ENCODE data around the gene GCNT3.

- no peak for TF ChIP-seq NFYB (CRISPR knock-in tag; conservative IDR thresholded peaks at IDR 0.05; ENCODE audit: low read depth)
- TF ChIP-seq MAX (CRISPR knock-in tag; IDR thresholded peaks at IDR 0.05) = no peak
- no peak for TF ChIP-seq JUN (CRISPR knock-in tag; IDR thresholded peaks at IDR 0.05)
- no peak for TF ChIP-seq CTCF (IDR thresholded peaks at IDR 0.05)
- TF ChIP-seq NR3C1 (CRISPR knock-in tag; conservative IDR thresholded peaks at IDR 0.05; ENCODE audit: low read depth) = no peak
- no peak for TF ChIP-seq JAZF1 (CRISPR knock-in tag; IDR thresholded peaks at IDR 0.05)
- TF ChIP-seq NR2C2 (CRISPR knock-in tag; IDR thresholded peaks at IDR 0.05) = no peak
- no peak for TF ChIP-seq ATF6 (CRISPR knock-in tag; IDR thresholded peaks at IDR 0.05)
- TF ChIP-seq PRDM15 (CRISPR knock-in tag; IDR thresholded peaks at IDR 0.05) = no peak
- TF ChIP-seq CREB1 (CRISPR knock-in tag; IDR thresholded peaks at IDR 0.05) = no peak
Measured at GRCh38 chr15:59616379-59616778, 4.8 kb downstream of the GCNT3 start.
